ENCODE data around the gene MTNR1B. TPM values are rescaled to one million over a fixed set of nuclear protein-coding genes. Genes with fewer than 3 reads are reported as not detected.

The MTNR1B gene
- total and polyA plus RNA-seq, 10 of the 15 experiments (the other 5 are each of a cell fraction or from before 2014, with no cell fraction given): not detected

DNA sequence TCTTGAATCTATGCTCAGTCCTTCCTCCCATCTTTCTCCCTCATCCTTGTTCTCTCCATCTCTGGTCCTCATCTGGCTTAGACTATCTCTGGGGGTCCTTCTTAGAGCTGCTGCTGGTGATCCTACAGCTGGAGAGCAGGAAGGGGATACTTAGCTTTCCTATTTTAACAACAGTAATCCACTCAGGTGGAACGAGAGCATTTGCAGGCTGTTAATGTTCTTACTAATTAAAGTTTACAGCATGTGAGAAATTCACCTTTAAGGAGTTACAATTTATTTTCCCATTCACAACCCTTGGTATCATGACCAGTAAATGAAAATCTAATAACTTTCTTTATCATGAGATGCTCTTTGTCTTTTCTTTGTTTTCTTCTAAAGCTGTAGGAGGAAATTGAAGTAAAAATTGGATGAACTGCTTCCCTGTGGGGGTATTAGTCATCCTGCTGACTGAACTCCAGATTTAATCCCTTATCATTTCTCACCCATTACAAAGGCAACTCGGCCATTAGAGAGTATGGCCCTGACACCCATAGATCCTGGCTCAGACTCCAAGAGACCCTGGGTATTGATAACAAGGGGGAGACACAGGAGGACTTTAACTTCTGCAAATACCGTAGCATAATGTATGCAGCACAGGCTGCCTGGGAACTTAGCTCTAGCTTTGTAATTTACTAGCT lies 37.6 kb upstream of the MTNR1B start:
- intact Hi-C loops (cut with micrococcal nuclease; ENCODE audit: unreplicated experiment) (no loop called here), in situ Hi-C loops (cut with MboI) (no loop called here)
- DNase-seq (ENCODE audit: low read depth, low spot score): no peak
- ChIA-PET SMC1A (ENCODE audit: uncharacterized antibody, unreplicated experiment) (no interaction called here), RAD21 (ENCODE audit: unreplicated experiment) (no interaction called here), CTCF (no interaction called here), POLR2A (no interaction called here)
- TF ChIP-seq EGR1 (IDR thresholded peaks at IDR 0.05; ENCODE audit: borderline replicate concordance in 1 of 2, low read depth in 2 of 2, low read length in 2 of 2) (no peak), CHD1 (IDR thresholded peaks at IDR 0.05; ENCODE audit: low read depth, low read length) (no peak), SREBF2 (IDR thresholded peaks at IDR 0.05; ENCODE audit: low read length) (no peak), ASH2L (IDR thresholded peaks at IDR 0.05; ENCODE audit: borderline replicate concordance, low read depth) (no peak)
- H3K27me3 ChIP-seq (replicated peaks in 1 of 2; ENCODE audit: control insufficient read depth in 2 of 2, insufficient read depth in 2 of 2, low read length in 1 of 2): no peaks in the 10 kb centered on the region; a peak in 1 of 4 replicates
- no peaks in the 10 kb centered on the region for H3K9me3 ChIP-seq (replicated peaks; ENCODE audit: control insufficient read depth, insufficient read depth, low read length)
- H3K36me3 ChIP-seq (ENCODE audit: control insufficient read depth in 2 of 2, insufficient read depth in 2 of 2, low read length in 1 of 2): no peaks in the 10 kb centered on the region
- no peak for FAIRE-seq
- H3K9ac ChIP-seq (ENCODE audit: control insufficient read depth, insufficient read depth, low read length): no peak overlapping the region
- no peak for ATAC-seq
- WGBS (ENCODE audit: insufficient coverage, insufficient replicate concordance, low lambda C conversion rate, missing lambda C conversion rate): 0% methylated on average over 3 of the region's 3 CpGs
- no peak overlapping the region for H3K4me2 ChIP-seq (ENCODE audit: control insufficient read depth, insufficient read depth)
- no peaks in the 10 kb centered on the region for H3K79me2 ChIP-seq (ENCODE audit: control insufficient read depth, insufficient read depth, low read length)
- no peak overlapping the region for H3K4me3 ChIP-seq
- H3K27ac ChIP-seq (ENCODE audit: control insufficient read depth, insufficient read depth): no peak overlapping the region
- H4K20me1 ChIP-seq (ENCODE audit: control insufficient read depth, insufficient read depth): no peaks in the 10 kb centered on the region
- H3K4me1 ChIP-seq (ENCODE audit: control insufficient read depth, insufficient read depth, low read length): no peaks in the 10 kb centered on the region
- no peak overlapping the region for H2AFZ ChIP-seq (ENCODE audit: control insufficient read depth, low read depth, low read length)
- BruUV-seq (replicated peaks): no TSS peak

GRCh38 chr11:92939305-92939704 lies 30.1 kb upstream of the MTNR1B start:
- Histone ChIP-seq H3K9ac (ENCODE audit: control insufficient read depth, insufficient read depth, low read length) (no peak overlapping the region), H3K79me2 (ENCODE audit: control insufficient read depth, insufficient read depth, low read length) (no peaks in the 10 kb centered on the region), H3K36me3 (ENCODE audit: control insufficient read depth in 2 of 2, insufficient read depth in 2 of 2, low read length in 1 of 2) (no peaks in the 10 kb centered on the region), H2AFZ (ENCODE audit: control insufficient read depth, low read depth, low read length) (no peak overlapping the region), H3K4me3 (no peak overlapping the region), H3K27me3 (replicated peaks in 1 of 2; ENCODE audit: control insufficient read depth in 2 of 2, insufficient read depth in 2 of 2, low read length in 1 of 2) (no peaks in the 10 kb centered on the region; a peak in 1 of 4 replicates), H3K27ac (ENCODE audit: control insufficient read depth, insufficient read depth) (no peak overlapping the region), H3K9me3 (replicated peaks; ENCODE audit: control insufficient read depth, insufficient read depth, low read length) (no peaks in the 10 kb centered on the region), H3K4me1 (ENCODE audit: control insufficient read depth, insufficient read depth, low read length) (no peaks in the 10 kb centered on the region), H3K4me2 (ENCODE audit: control insufficient read depth, insufficient read depth) (no peak overlapping the region), H4K20me1 (ENCODE audit: control insufficient read depth, insufficient read depth) (no peaks in the 10 kb centered on the region)
- ChIA-PET POLR2A (no interaction called here), SMC1A (ENCODE audit: uncharacterized antibody, unreplicated experiment) (no interaction called here), RAD21 (ENCODE audit: unreplicated experiment) (no interaction called here), CTCF (interaction anchor here (1.0 to 1.4 kb wide), 2 partner anchors 126 to 287 kb away, joined by 3 to 4 read pairs; no protein-coding TSS in a partner anchor)
- intact Hi-C loops (cut with micrococcal nuclease; ENCODE audit: unreplicated experiment): no loop called here
- whole genome bisulfite sequencing (ENCODE audit: insufficient coverage, insufficient replicate concordance, low lambda C conversion rate, missing lambda C conversion rate): 51% methylated on average over 4 of the region's 4 CpGs
- no TSS peak for BruUV-seq (replicated peaks)
- no peak for FAIRE-seq
- no peak for ATAC-seq
- DNase-seq (ENCODE audit: low read depth, low spot score): no peak
- in situ Hi-C loops (cut with MboI): loop anchor here (5.0 kb wide), 1 partner anchor 288 kb away; no protein-coding TSS in a partner anchor
- TF ChIP-seq SPI1 (IDR thresholded peaks at IDR 0.05; ENCODE audit: borderline replicate concordance, insufficient read depth, low read depth, low read length): no peak
- TF ChIP-seq, protein P1, sequence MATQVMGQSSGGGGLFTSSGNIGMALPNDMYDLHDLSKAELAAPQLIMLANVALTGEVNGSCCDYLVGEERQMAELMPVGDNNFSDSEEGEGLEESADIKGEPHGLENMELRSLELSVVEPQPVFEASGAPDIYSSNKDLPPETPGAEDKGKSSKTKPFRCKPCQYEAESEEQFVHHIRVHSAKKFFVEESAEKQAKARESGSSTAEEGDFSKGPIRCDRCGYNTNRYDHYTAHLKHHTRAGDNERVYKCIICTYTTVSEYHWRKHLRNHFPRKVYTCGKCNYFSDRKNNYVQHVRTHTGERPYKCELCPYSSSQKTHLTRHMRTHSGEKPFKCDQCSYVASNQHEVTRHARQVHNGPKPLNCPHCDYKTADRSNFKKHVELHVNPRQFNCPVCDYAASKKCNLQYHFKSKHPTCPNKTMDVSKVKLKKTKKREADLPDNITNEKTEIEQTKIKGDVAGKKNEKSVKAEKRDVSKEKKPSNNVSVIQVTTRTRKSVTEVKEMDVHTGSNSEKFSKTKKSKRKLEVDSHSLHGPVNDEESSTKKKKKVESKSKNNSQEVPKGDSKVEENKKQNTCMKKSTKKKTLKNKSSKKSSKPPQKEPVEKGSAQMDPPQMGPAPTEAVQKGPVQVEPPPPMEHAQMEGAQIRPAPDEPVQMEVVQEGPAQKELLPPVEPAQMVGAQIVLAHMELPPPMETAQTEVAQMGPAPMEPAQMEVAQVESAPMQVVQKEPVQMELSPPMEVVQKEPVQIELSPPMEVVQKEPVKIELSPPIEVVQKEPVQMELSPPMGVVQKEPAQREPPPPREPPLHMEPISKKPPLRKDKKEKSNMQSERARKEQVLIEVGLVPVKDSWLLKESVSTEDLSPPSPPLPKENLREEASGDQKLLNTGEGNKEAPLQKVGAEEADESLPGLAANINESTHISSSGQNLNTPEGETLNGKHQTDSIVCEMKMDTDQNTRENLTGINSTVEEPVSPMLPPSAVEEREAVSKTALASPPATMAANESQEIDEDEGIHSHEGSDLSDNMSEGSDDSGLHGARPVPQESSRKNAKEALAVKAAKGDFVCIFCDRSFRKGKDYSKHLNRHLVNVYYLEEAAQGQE (IDR thresholded peaks at IDR 0.05; ENCODE audit: low read depth, low read length): no peak
- TF ChIP-seq EP300 (IDR thresholded peaks at IDR 0.05; ENCODE audit: borderline replicate concordance in 1 of 2, control insufficient read depth in 1 of 2, low read depth in 2 of 2, low read length in 2 of 2): no peak
- no peak for TF ChIP-seq POLR2AphosphoS5 (IDR thresholded peaks at IDR 0.05; ENCODE audit: low read length)
- no peak for TF ChIP-seq ZNF687 (IDR thresholded peaks at IDR 0.05)
